Body of pancreas (tissue), 4 donors: ENCODE data around the gene DNM3.

Experiments
- CTCF ChIP-seq, 7 experiments: fragments of 450-650 bp in 4 of 7; fragments of 200-600 bp in 3 of 7; sonication (generic) in 3 of 7; IDR thresholded peaks; one replicate each; pipeline ENCODE4 v1.5.1; 2016 to 2019; ENCODE audit warnings: antibody characterized with exemption in 7 of 7
- POLR2A ChIP-seq, 3 donors: fragments of 450-650 bp; IDR thresholded peaks; one replicate each; pipeline ENCODE4 v1.6.1; 2016; ENCODE audit warnings: antibody characterized with exemption in 3 of 3, mild to moderate bottlenecking in 2 of 3

- TF ChIP-seq CTCF (IDR thresholded peaks at IDR 0.05) = no peak
- TF ChIP-seq POLR2A (IDR thresholded peaks at IDR 0.05) = no peak
Measured at GRCh38 chr1:172414331-172414730, 573.0 kb downstream of the DNM3 start.
